HG03558 (cell line): ENCODE data around the gene RPS6KA3.
A peak's percentile ranks its signal among the peaks of the same experiment; 100 is the strongest.
"Not testable (repeated sequence)": the region's sequence is repeated elsewhere in the genome, so short reads cannot be mapped to it uniquely, and the experiment has no call there.

Experiments
- ATAC-seq: cut with Tn5 transposase; IDR thresholded peaks from one replicate; pipeline ENCODE4 v1.9.1; 2021; ENCODE audit warnings: moderate number of reproducible peaks; ENCODE audit not compliant: unreplicated experiment; ENCODE audit errors: extremely low read depth

RPS6KA3 gene

GRCh38 chrX:20151689-20152088 is 115.0 kb downstream of the RPS6KA3 start:
- ATAC-seq: no peak

DNA sequence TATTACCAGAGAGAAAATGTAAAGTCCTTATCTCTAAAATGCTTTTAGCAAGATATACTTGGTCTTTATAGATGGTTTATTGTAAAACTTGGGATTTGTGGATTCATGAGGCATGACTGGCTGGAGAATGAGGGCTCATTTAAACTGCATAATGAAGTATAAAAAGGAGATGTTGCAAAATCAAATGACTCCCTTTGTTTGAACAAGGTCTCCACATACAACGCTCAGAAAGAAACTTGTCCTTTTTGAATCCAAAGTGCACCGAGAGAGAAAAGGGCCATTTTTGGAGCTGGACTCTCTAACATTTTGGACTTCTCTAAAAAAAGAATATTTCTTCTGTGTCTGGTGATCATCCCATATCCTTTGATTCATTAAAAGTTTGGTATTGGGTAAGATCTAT is 117.4 kb downstream of the RPS6KA3 start:
- ATAC-seq: no peak

GRCh38 chrX:20147561-20147960 is 119.1 kb downstream of the RPS6KA3 start:
- no peak for ATAC-seq

DNA sequence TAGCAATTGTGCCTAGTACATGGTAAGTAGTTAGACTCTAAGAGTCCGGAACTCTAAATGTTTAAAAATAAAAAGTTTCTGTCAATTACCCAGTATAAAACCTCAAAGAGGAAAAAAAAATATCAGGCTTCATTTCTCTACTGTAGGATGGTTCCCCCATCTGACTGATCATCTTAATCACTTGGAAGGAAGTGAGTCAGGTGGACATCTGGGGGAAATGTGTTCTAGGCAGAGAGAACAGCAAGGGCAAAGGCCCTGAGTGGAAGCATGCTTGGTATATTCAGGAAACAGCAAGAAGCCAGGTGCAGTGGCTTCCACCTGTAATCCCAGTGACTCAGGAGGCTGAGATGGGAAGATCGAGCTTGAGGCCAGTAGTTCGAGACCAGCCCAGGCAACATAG is 122.2 kb downstream of the RPS6KA3 start:
- ATAC-seq: no peak

GRCh38 chrX:20143561-20143960 is 123.1 kb downstream of the RPS6KA3 start:
- ATAC-seq: no peak

- ATAC-seq: no peak
Measured at GRCh38 chrX:20143111-20143510, 123.6 kb downstream of the RPS6KA3 start.

GRCh38 chrX:20141281-20142220 is 125.2 kb downstream of the RPS6KA3 start, which contains the start of gene EIF1AX:
Gene EIF1AX, minus strand, starts transcription at chrX:20141838. Its CDS starts 198 bp downstream, at chrX:20141640.
- peak; percentile 99 for ATAC-seq

DNA sequence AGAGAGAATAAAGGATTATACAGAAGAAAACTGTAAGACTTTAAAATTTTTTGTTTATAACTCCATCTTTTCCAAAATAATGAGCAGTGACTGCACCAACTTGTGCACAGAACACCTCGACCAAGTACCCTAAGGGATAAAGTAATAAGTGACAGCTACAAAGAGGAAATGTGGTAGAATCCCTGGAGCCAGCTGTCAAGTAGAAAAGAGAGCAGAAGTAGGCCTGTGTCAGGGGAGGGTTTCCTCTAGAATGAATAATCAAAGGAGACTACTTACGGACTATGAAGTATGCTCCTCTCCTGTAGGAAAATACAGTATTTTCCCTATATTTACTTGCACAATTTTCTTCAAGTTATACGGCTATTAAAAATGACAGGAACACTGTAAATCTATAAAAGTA is 126.3 kb downstream of the RPS6KA3 start:
- no peak for ATAC-seq

DNA sequence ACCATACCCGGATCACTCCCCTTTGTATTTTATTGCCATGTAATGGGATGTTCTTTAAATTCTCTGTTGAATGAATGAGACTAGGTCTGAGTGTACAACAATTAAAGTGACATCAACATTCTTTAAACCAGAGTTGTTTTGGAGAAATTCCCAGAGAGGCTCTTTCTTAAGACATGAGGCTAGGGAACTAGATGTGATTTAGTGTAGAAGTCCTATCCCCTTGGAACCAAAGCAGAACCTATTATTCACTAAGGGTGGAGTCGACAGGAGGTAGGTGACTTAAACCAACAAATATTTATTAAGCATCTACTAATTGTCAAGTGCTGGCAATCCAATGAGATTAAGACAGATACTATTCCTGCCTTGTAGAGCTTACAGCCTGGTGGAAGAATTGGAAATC is 126.7 kb downstream of the RPS6KA3 start:
- ATAC-seq: no peak

DNA sequence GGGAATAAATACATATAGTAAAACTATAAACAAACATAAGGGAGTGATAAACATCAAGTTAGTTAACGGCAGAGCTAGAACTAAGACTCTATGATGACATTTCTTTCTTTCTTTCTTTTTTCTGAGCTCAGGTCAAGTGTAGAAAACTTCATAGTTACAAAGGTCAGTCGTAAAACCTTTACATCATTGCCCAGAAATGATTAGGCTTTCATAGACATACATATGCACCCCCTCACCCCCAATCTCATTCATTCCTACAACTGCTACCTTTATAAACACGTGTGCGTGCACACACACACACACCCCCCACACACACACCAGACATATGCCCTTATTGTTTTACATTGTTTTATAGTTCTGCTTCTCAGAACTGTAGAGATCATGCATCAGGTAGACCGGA is 130.8 kb downstream of the RPS6KA3 start:
- ATAC-seq: no peak

DNA sequence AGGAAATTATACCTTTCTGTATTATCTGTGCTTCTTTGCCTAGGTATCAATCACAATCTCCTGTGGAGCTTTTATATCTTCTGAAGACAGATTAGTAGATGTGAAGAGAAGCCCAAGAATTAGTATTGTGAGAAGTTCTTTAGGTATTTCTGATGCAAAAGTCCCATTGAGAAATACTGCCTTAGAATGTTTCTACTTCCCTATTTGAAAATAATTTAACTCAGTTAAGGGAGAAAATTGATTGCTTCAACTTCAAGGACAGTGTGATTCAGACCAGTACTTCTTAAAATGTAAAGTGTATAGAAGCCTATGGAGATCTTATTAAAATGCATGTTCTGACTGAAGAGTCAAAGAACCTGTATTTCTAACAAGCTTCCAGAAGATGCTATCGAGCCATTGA is 134.0 kb downstream of the RPS6KA3 start:
- ATAC-seq: no peak

DNA sequence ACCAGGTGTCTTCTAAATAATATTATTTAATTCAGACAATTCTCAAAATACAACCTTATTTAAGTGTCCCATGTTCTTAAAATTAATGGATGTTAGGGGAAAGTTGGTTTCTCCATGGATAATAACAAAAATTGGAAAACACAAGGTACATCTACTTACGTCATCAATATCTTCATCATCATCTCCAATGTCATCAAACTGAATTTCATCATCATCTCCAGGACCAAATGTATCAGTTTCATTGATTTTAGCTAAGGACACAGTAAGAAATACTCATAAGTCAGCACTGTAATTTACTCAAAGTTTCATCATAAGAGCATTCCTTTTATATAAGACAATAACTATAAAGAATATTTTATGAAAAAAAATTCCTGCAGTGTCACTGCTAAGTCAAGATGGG is 136.4 kb downstream of the RPS6KA3 start:
- no peak for ATAC-seq

DNA sequence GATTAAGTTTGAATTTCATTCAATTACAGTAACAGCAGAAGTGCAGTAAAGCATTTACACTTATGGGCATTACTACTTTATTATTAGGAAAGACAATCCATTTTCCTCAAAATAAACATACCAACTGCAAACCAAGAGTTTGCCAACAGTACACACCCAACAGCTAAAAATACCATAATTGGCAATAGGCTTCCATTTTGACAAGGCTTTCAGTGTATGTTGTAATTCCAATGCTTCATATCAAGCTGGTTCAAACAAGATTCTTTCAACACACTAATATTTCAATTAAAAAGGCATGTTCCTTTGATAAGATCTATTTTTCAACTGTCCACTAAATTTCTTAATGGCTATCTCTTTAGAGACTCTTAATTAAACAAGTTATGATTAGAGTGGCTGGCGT is 137.2 kb downstream of the RPS6KA3 start:
- no peak for ATAC-seq

DNA sequence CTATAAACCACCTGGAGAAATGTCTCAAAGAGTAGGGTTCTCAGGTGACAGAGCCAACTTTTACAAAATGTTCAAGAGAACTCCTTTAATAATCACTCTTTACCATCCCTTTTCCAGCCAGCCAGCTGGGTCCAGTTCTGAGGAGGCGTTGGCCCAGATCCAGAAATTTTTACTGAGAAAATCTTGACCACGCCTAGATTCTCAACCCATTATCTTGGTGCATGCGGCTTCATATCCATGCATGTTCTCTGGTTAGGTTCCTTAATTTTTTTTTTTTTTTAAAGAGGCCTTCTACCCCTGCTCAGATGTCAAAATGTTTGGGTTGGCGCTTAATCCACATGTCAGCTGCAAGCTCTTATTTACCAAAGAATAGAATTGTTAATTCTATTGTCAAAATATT is 138.0 kb downstream of the RPS6KA3 start:
- ATAC-seq: no peak

- ATAC-seq: not testable (repeated sequence)
Measured at GRCh38 chrX:20127440-20127839, 139.3 kb downstream of the RPS6KA3 start.

DNA sequence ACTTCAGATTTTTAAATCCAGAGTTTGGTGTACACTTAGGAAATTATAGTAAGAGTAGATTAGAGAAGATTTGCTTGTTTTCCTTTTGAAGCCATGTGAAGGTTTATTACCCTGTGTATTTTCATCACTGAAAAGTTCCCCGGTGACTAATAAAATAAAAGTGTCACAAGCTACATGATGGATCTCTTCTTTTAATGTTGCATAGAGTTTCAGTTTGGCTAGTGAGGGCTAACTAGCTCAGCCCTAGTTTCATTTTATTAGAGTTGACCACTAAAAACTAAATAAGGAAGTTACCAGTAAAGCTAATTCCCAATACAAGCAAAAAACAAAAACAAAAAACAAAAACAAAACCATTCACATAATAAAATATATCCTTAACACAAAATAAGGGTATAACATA is 139.9 kb downstream of the RPS6KA3 start:
- ATAC-seq: not testable (repeated sequence)

GRCh38 chrX:20124964-20125363 is 141.7 kb downstream of the RPS6KA3 start:
- no peak for ATAC-seq

- no peak for ATAC-seq
Measured at GRCh38 chrX:20118065-20118824, 148.5 kb downstream of the RPS6KA3 start.

- no peak for ATAC-seq
Measured at GRCh38 chrX:20116577-20117240, 150.0 kb downstream of the RPS6KA3 start, which contains the start of gene MAP7D2. Gene MAP7D2, minus strand, starts transcription at chrX:20116907. Its CDS starts 28 bp downstream, at chrX:20116879.

DNA sequence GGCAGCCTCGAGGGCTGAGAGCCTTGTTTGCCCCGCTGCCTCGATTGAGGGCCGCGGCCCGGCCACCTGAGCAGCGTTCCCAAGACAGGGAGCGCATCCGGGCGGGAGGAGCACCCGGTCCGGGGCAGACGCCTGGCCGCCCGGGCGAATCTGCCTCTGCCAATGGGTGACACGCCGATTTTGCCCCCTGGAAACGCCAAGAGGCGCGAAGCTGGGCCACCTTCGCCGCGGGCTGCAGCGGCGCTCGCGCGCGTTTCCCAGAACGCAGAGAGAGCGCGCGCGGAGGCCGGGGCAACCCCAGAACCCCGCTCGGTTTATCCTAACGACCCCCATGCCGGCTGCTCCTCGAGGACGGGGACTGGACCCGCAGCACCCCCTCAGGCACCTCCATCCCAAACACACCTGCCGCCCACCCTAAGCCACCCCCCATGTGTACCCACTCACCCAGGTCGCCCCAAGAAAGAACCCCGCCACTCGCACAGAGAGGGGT is 150.6 kb downstream of the RPS6KA3 start:
- no peak for ATAC-seq
